NCI-H2171 treated with DMSO at 0.1 percent for 48 hours (cell line): ENCODE measurements around the gene ZNF791.
"Not testable (repeated sequence)": the region's sequence is repeated elsewhere in the genome, so short reads cannot be mapped to it uniquely, and the experiment has no call there.

Experiments
- DNase-seq: peaks from one replicate; lab custom pipeline; 2025; lab: John Stamatoyannopoulos, UW

ZNF791 gene

DNA sequence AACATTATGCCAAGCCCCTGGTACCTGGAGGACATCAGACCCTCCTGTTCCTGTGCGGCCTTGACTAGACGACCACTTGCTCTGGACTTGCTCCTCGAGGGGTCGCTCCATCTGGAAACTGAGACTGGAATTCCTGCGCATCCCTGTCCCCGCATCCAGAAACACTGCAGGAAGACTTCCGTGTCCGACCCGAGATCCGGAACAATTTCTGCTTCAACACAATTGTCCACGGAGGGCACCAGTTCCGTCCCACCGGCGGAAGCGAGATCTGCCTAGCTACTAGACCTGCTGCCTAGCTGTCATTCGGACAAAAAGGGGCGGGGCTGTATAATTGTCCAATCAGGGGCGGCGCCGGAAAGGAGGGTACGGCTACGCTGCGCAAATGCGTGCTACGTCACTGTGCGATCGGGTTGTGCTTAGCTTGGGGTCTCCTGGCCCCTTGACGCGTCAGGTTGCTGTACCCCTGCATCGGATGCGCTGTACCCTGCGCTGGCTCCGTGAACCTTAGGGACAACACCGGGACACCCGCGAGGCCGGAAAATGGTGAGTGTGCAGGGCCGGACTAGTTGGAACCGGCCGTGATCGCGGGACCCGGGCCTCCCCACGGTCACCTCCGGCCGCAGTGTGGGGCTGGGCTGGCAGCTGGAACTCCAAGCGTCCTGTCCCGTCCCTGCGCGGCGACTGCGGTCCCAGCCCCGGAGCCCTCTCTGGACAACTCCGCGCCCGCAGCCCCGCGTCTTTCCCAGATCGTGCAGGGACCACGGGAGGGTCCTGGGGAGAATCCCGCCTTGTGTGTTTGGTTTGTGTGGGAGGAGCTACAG, at the start of gene ZNF791, which contains the start of gene ZNF490:
Gene ZNF791, plus strand, starts transcription at position 381 of the 821 bp plus-strand sequence. Its CDS starts 160 bp downstream, at position 541.
Gene ZNF490, minus strand, starts transcription at position 274 of the 821 bp plus-strand sequence. Its CDS starts 133 bp downstream, at position 141.
- peak; percentile 99 for DNase-seq

DNA sequence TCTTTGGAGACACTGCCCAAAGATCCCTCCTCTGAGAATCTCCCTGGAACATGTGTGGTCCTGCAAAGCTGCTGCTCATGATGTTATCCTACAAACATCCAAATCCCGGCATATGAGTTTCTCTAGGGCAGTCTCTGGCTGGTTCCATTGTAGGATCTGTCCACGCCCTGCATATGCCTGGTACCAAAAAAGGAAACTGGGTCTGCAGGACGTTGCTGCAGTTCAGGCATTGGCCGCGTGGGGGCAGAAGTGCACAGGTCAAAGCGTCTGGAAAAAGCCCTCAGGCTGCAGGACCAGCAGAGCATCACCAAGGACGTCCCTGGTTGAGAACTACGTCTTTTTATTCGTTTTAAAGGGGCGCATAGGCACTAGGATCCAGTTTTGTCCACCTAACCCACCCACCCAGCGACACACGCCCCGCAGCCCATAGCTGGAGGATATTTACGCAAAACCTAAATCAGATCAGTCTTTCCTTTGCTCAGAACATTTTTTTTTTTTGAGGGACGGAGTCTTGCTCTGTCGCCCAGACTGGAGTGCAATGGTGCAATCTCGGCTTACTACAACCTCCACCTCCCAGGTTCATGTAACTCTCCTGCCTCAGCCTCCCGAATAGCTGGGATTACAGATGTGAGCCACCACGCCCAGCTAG, 46.6 kb upstream of the ZNF791 start:
- peak; percentile 72 for DNase-seq

DNA sequence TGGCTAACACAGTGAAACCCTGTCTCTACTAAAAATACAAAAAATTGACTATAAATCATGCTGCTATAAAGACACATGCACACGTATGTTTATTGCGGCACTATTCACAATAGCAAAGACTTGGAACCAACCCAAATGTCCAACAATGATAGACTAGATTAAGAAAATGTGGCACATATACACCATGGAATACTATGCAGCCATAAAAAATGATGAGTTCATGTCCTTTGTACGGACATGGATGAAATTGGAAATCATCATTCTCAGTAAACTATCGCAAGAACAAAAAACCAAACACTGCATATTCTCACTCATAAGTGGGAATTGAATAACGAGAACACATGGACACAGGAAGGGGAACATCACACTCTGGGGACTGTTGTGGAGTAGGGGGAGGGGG, 44.3 kb upstream of the ZNF791 start:
- DNase-seq: not testable (repeated sequence)

DNA sequence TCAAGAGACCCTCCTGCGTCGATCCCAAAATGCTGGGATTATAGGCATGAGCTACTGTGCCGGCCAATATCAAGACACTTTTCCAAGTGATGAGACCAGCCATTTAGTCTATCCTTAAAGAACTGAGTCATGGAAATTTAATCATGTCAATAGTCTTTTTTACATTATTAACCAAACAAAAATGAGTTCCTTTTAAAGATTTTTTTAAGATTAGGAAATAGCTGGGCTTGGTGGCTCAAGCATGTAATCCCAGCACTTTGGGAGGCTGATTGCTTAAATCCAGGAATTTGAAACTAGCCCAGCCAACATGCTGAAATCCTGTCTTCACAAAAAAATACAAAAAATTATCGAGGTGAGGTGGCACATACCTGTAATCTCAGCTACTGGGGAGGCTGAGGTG, 42.8 kb upstream of the ZNF791 start:
- no peak for DNase-seq

DNA sequence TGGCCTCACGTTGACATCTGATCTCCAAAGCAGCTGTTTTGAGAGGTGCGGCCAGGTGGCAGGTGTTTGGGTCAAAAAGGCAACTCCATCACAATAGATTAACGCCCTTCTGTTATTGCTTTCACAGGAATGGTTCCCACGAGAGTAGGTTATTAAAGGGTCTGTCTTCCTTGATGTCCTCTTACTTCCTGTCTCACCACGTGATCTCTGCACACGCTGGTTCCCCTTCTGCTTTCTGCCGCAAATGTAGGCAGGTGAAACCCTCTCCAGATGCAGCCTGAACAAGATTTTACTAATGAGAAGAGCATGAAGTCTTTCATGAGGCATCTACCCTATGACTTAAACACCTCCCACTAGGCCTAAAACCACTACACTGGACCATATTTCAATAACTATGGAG, 36.7 kb upstream of the ZNF791 start:
- DNase-seq: peak; percentile 94

DNA sequence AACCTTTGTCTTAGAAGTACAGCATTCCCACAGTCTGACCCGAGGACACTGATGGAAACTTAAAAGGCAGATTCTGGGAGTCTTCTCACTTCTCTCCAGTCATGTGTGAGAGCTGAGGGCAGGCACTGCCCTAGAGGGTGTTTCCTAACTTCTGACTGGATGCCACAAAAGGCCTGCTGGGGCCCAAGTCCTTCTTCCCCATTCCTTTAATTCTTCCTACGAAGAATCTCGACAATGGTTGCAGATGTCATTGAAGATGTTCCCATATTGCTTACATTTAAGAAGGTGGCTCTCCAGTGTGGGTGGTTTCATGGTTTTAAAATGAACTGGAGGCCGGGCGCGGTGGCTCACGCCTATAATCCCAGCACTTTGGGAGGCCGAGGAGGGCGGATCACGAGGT, 32.1 kb upstream of the ZNF791 start:
- no peak for DNase-seq

DNA sequence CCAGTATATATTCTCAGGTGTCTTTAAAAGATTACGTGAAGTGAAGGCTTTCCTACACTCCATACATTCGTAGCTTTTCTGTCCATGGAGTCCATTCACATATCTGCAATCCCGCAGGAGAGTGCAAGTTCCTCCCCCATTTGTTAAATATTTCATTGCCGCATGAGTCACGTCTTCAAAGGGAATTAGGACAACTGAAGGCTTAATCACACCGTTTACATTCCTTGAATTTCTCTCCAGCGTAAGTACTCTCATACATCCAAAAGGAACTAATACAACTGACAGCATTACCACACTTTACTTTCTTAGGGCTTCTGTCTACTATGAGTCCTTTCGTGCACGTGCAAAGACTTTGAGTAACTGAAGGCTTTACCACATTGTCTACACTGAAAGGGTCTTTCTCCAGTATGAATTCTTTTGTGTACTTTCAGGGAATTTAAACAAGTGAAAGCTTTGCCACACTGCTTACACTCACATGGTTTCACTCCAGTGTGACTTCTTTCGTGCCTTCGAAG, 30.5 kb upstream of the ZNF791 start:
- no peak for DNase-seq

DNA sequence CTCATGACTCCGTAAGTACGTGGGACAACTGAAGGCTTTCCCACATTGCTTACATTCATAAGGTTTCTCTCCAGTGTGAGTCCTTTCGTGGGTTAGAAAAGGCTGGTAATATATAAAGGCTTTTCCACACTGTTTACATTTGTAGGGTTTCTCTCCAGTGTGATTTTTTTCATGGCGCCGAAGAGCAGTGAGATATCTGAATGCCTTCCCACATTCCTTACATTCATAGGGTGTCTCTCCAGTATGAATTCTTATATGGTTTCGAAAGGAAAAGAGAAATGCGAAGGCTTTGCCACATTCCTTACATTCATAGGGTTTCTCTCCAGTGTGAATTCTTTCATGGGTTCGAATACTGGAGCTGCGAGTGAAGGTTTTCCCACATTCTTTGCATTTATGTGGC, 29.6 kb upstream of the ZNF791 start:
- no peak for DNase-seq

DNA sequence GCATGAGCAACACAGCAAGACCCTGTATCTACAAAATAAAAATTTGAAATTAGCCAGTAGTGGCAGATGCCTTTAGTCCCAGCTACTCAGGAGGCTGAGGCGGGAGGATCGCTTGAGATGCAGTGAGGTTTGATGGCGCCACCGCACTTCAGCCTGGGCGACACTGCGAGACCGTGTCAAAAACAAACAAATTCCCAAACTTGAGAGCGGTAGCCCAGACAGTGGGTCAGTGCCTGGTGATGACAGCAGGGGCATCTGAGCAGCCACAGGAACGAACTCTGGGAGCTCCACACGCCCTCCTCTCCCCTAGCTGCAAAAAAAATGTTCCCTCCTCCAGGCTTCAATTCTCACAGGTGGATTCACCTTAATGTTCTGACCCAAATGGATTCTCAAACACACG, 14.2 kb upstream of the ZNF791 start:
- no peak for DNase-seq

DNA sequence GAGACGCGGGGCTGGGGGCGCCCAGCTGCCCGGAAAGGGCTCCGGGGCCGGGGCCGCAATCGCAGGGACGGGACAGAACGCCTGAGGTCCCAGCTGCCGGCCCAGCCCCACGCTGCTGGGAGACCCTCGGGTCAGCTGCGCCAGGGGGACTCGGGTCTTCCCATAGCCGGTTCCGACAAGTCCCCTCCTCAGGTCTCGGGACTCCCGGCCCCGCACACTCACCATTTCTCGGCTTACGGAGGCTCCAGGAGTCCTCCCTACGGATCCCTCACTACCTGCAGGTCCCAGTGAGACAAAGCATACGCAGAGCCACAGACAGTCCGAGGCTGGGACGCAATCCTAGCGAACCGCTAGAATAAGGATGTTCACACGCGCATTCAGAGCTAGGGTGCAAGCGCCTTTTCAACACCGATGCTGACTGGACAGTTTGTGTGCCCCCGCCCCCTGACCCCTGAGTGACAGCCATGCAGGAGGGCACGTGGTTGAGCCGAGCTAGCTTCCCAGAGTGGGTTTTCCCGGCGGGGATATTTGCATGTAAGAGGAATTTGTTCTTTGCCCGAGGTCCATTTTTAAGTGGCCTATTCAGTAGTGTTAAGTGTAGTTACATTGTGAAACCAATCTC, 13.7 kb upstream of the ZNF791 start:
- DNase-seq: no peak

DNA sequence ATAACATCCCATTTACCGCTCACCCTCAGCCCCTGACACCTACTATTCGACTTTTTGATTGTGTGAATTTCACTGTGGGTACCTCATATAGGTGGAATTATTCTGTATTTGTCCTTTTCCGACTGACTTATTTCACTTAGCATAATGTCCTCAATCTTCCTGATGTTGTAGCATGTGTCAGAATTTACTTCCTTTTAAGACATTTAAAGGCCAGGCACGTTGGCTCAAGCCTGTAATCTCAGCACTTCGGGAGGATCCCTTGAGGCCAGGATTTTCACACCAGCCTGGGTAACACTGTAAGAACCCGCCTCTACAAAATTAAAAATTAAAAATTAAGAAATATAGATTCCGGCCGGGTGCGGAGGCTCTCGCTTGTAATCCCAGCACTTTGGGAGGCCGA, 13.1 kb upstream of the ZNF791 start:
- no peak for DNase-seq

DNA sequence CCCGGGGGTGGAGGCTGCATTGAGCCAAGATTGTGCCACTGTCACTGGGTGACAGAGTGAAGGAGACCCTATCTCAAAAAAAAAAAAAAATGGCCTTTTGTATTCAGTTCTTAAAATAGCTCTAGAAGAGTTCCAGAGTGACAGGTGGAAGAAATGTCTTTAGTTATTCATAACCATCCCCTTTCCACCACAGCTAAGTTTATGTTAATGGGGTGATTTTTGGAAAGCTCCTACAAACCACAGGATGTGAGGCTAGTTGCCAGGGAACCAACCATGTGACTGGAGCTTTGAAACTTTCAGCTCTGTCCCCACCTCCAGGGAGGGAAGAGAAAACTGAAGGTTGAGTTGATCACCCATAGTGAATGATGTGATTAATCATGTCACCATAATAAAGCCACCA, 7.0 kb upstream of the ZNF791 start:
- DNase-seq: no peak

DNA sequence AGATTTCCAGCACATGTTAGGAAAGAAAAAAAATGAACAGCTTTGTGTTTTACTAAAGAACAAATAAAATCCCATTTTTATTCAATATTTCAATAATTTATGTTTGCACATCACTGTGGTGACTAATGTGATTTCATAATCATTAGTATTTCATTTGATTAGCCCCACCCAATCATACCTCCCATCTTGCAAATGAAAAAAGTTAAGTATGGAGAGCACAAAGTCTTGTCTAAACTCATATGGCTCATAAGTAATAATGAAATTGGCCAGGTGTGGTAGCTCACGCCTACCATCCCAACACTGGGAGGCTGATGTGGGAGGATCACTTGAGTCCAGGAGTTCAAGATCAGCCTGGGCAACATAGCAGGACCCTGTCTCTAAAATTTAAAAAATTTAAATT, 3.9 kb upstream of the ZNF791 start:
- DNase-seq: no peak

DNA sequence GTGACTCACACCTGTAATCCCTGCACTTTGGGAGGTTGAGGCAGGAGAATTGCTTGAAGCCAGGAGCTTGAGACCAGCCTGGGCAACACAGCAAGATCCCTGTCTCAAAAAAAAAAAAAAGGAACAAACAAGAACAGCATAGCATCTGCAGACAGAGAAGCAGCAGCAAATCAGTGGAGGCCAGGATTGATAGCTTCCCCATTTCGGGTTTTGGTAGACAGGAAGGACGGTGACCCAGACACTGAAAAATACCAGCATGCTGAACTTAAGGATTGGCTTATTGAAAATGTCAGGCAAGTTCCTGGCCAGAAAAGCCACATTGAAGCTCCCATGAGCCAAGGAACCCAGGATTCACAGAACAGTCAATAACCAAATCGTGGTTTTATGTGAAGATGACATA, 3.1 kb upstream of the ZNF791 start:
- no peak for DNase-seq

DNA sequence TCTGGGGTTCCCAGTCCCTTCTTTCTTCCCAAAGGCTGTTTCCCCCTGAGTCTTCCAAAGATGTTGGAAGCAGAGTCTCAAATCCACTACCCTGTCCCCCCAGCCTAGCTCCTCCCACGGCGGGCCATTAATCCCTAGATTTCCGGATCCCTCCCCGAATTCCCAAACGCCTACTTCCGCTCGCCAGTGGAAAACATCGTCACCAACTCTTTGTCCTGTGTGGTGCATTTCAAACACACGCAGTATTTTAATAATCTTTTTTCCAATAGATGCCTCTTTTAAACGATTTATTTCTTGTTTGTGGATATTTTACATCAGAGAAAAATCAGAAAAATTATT, 610 bp downstream of the ZNF791 start:
- peak; percentile 77 for DNase-seq

DNA sequence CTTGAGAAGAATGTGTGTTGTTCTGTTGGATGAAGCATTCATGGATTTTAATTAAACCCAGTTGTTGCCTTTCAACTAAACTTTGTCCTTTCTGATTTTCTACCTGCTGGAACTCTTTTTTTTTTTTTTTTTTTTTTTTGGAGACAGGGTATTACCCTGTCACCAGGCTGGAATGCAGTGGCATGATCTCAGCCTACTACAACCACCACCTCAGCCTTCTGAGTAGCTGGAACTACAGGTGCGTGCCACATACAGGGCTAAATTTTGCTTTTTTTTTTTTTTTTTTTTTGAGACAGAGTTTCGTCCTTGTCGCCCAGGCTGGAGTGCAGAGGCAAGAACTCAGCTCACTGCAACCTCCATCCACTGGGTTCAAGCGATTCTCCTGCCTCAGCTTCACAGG, 6.9 kb downstream of the ZNF791 start:
- DNase-seq: no peak

DNA sequence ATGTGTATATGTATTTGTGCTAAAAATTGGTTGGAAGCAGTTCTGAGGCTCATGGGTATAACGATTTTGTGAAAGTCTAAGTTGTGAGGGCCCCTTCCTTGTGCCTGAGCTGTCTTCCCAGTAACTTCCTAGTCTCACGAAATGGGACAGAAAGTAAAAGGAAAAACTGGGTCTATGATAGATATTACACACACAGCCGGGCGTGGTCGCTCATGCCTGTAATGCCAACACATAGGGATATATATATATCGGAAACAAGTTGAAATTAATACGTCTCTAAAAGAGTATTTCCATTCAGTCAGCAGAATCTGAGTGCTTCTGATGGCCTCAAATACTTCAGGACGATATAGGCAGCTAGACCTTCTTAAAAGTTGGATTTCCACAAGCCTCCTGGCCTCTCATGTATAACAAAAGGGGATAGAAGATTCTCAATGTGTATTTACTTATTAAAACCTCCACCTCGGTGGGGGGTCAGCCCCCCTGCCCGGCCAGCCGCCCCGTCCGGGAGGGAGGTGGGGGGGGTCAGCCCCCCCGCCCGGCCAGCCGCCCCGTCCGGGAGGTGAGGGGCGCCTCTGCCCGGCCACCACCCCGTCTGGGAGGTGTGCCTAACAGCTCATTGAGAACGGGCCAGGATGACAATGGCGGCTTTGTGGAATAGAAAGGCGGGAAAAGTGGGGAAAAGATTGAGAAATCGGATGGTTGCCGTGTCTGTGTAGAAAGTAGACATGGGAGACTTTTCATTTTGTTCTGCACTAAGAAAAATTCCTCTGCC, 10.7 kb downstream of the ZNF791 start:
- not testable (repeated sequence) for DNase-seq

DNA sequence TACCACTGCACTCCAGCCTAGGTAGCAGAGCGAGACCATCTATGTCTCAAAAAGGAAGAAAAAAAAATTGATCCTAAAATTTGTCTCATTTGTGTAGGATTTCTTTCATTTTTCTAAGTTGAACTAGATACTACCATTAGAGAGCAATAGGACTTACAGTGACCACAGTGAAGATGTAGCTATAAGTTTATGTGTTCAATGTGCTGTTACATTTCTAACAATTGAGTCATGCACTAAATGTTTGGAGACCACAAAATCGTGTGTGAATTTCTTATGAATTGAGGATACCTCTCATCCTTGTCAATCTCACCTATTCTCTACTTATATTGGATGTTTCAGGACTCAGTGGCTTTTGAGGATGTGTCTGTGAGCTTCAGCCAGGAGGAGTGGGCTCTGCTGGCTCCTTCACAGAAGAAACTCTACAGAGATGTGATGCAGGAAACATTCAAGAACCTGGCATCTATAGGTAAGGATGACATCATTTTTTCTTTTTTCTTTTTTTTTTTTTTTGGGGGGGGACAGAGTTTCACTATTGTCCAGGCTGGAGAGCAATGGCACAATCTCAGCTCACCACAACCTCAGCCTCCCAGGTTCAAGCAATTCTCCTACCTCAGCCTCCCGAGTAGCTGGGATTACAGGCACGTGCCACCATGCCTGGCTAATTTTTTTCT, 12.8 kb downstream of the ZNF791 start:
- no peak for DNase-seq

DNA sequence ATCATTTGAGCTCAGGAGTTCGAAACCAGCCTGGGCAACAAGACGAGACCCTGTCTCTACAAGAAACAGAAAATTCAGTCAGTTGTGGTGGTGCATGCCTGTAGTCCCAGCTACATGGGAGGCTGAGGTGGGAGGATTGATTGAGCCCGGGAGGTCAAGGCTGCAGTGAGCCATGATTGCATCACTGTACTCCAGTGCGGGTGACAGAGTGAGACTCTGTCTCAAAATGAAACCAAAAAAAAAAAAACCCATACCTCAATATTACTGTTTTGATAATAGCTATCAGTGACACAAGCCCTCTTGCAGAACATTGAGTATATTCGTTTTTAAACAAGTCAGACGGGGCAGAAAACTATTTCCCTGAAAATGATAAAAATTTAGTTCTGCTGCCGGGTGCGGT, 16.2 kb downstream of the ZNF791 start:
- no peak for DNase-seq

DNA sequence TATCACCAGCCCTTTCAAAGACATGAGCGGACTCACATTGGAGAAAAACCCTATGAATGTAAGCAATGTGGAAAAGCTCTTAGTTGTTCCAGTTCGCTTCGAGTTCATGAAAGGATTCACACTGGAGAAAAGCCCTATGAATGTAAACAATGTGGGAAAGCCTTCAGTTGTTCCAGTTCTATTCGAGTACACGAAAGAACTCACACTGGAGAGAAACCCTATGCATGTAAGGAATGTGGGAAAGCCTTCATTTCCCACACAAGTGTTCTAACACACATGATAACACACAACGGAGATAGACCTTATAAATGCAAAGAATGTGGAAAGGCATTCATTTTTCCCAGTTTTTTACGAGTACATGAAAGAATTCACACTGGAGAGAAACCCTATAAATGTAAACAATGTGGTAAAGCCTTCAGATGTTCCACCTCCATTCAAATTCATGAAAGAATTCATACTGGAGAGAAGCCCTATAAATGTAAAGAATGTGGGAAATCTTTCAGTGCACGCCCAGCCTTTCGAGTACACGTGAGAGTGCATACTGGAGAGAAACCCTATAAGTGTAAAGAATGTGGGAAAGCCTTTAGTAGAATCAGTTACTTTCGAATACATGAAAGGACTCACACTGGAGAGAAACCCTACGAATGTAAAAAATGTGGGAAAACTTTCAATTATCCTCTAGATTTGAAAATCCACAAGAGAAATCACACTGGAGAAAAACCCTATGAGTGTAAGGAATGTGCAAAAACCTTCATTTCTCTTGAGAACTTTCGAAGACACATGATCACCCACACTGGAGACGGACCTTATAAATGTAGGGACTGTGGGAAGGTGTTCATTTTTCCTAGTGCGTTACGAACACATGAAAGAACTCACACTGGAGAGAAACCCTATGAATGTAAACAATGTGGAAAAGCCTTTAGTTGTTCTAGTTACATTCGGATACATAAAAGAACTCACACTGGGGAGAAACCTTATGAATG, 17.6 kb downstream of the ZNF791 start:
- DNase-seq: no peak
